Astrocyte (in vitro differentiated cells and primary cell): ENCODE data around the gene SAP30BP. TPM values are rescaled to one million over a fixed set of nuclear protein-coding genes. Genes with fewer than 3 reads are reported as not detected.
A peak's percentile ranks its signal among the peaks of the same experiment; 100 is the strongest.

Experiments used
- DNase-seq: peaks from one replicate; pipeline ENCODE4 v3.0.0-alpha.2; 2010; ENCODE audit warnings: low read depth
- FAIRE-seq: peaks from 2 replicates; lab custom pipeline; 2011; peaks lifted over from hg19 to GRCh38; lab: Jason Lieb, UNC
- H2AFZ ChIP-seq: 2 replicates; pipeline ENCODE4 v1.6.0; 2012; ENCODE audit warnings: low read depth, low read length, inconsistent platforms
- H3K27ac ChIP-seq: 2 replicates; pipeline ENCODE4 v1.5.1; 2011; ENCODE audit warnings: low read depth, low read length, inconsistent platforms
- H3K27me3 ChIP-seq: 2 replicates; pipeline ENCODE4 v1.6.0; 2011; ENCODE audit warnings: low read length, inconsistent platforms; ENCODE audit not compliant: insufficient read depth
- H3K36me3 ChIP-seq: 2 replicates; pipeline ENCODE4 v1.5.1; 2011; ENCODE audit warnings: low read length, inconsistent platforms; ENCODE audit not compliant: insufficient read depth
- H3K4me1 ChIP-seq: 2 replicates; pipeline ENCODE4 v1.5.1; 2011; ENCODE audit warnings: low read length, inconsistent platforms; ENCODE audit not compliant: insufficient read depth
- H3K4me2 ChIP-seq: 2 replicates; pipeline ENCODE4 v1.6.0; 2012; ENCODE audit warnings: low read length, inconsistent platforms
- H3K4me3 ChIP-seq: 2 replicates; pipeline ENCODE4 v1.5.1; 2011; ENCODE audit warnings: low read depth, mild to moderate bottlenecking, low read length, inconsistent platforms; ENCODE audit not compliant: insufficient read depth
- H3K79me2 ChIP-seq: 2 replicates; pipeline ENCODE4 v1.6.0; 2012; ENCODE audit warnings: mild to moderate bottlenecking, low read length, inconsistent platforms; ENCODE audit not compliant: insufficient read depth
- H3K9ac ChIP-seq: 2 replicates; pipeline ENCODE4 v1.6.0; 2012; ENCODE audit warnings: mild to moderate bottlenecking, low read length, inconsistent platforms
- H3K9me3 ChIP-seq: 2 replicates; pipeline ENCODE4 v1.5.1; 2012; ENCODE audit warnings: low read depth, mild to moderate bottlenecking, low read length, inconsistent platforms; ENCODE audit not compliant: insufficient read depth
- H4K20me1 ChIP-seq: 2 replicates; pipeline ENCODE4 v1.6.0; 2012; ENCODE audit warnings: low read length, inconsistent platforms; ENCODE audit not compliant: insufficient read depth
- H3K27ac Mint-ChIP-seq: one replicate; pipeline ENCODE4 v1.8.0; 2021; ENCODE audit warnings: mild to moderate bottlenecking, mixed read lengths; ENCODE audit not compliant: unreplicated experiment
- H3K27me3 Mint-ChIP-seq: one replicate; pipeline ENCODE4 v1.8.0; 2021; ENCODE audit warnings: low read depth, mixed read lengths; ENCODE audit not compliant: unreplicated experiment
- H3K36me3 Mint-ChIP-seq: one replicate; pipeline ENCODE4 v1.8.0; 2021; ENCODE audit warnings: low read depth, mixed read lengths; ENCODE audit not compliant: unreplicated experiment
- H3K4me1 Mint-ChIP-seq: one replicate; pipeline ENCODE4 v1.8.0; 2021; ENCODE audit warnings: low read depth, mixed read lengths; ENCODE audit not compliant: unreplicated experiment
- H3K4me3 Mint-ChIP-seq: one replicate; pipeline ENCODE4 v1.8.0; 2021; ENCODE audit warnings: mild to moderate bottlenecking, moderate library complexity, mixed read lengths; ENCODE audit not compliant: unreplicated experiment
- H3K9me3 Mint-ChIP-seq: one replicate; pipeline ENCODE4 v1.8.0; 2021; ENCODE audit warnings: mild to moderate bottlenecking, mixed read lengths; ENCODE audit not compliant: unreplicated experiment
- CTCF ChIP-seq: IDR thresholded peaks from 2 replicates; pipeline ENCODE4 v1.5.1; 2011; ENCODE audit warnings: low read depth, mild to moderate bottlenecking, inconsistent platforms, low read length, moderate library complexity; ENCODE audit not compliant: insufficient read depth
- EZH2 ChIP-seq: IDR thresholded peaks from 2 replicates; pipeline ENCODE4 v1.6.1; 2012; ENCODE audit warnings: mild to moderate bottlenecking, low read length, inconsistent platforms; ENCODE audit not compliant: insufficient read depth
- total RNA-seq: library from RNA; stranded (reverse); gene quantifications from 2 replicates; pipeline ENCODE4 v1.2.1, GENCODE V29; 2021

The SAP30BP gene
- total RNA-seq, 1 donor from 2014 or later = 99.2 TPM

GRCh38 chr17:75664099-75664549 lies 3.0 kb upstream of the SAP30BP start:
- Histone ChIP-seq H3K4me1 (peaks cover 16% of the 10 kb centered on the region), H3K36me3 (peaks cover 14% of the 10 kb centered on the region), H3K4me3 (no peak overlapping the region), H3K79me2 (peaks cover 36% of the 10 kb centered on the region), H3K27ac (no peak overlapping the region), H3K9ac (no peak overlapping the region), H2AFZ (no peak overlapping the region), H3K27me3 (no peaks in the 10 kb centered on the region), H3K9me3 (no peaks in the 10 kb centered on the region), H4K20me1 (no peaks in the 10 kb centered on the region), H3K4me2 (no peak overlapping the region)
- Mint-ChIP-seq H3K4me1 (peaks cover 13% of the 10 kb centered on the region), H3K9me3 (no peaks in the 10 kb centered on the region), H3K27ac (no peak overlapping the region), H3K4me3 (no peak overlapping the region), H3K36me3 (peaks cover 2% of the 10 kb centered on the region), H3K27me3 (no peaks in the 10 kb centered on the region)
- TF ChIP-seq EZH2 = no peak
- no peak for TF ChIP-seq CTCF
- DNase-seq = no peak
- FAIRE-seq = no peak

- peak overlapping the region; percentile 80 for H3K27ac Mint-ChIP-seq
- Histone ChIP-seq H3K27ac (no peak overlapping the region), H3K4me2 (peak overlapping the region; percentile 94), H3K9me3 (no peaks in the 10 kb centered on the region), H3K4me1 (peaks cover 16% of the 10 kb centered on the region), H4K20me1 (peaks cover 7% of the 10 kb centered on the region), H3K36me3 (peaks cover 24% of the 10 kb centered on the region), H3K9ac (peak overlapping the region; percentile 98), H3K4me3 (peak overlapping the region; percentile 96), H2AFZ (no peak overlapping the region), H3K79me2 (peaks cover 54% of the 10 kb centered on the region), H3K27me3 (no peaks in the 10 kb centered on the region)
- no peak overlapping the region for H3K4me3 Mint-ChIP-seq
- peaks cover 20% of the 10 kb centered on the region for H3K4me1 Mint-ChIP-seq
- DNase-seq = no peak
- H3K27me3 Mint-ChIP-seq = no peaks in the 10 kb centered on the region
- FAIRE-seq = no peak
- peaks cover 2% of the 10 kb centered on the region for H3K36me3 Mint-ChIP-seq
- H3K9me3 Mint-ChIP-seq = no peaks in the 10 kb centered on the region
- TF ChIP-seq CTCF (no peak), EZH2 (no peak)
Observed at GRCh38 chr17:75665981-75666380, 1.2 kb upstream of the SAP30BP start.

GRCh38 chr17:75667825-75668224 lies 687 bp downstream of the SAP30BP start:
- no peaks in the 10 kb centered on the region for H3K27me3 ChIP-seq
- no peaks in the 10 kb centered on the region for H3K9me3 ChIP-seq
- peaks cover 69% of the 10 kb centered on the region for H3K79me2 ChIP-seq
- H3K4me3 Mint-ChIP-seq = no peak overlapping the region
- H3K36me3 ChIP-seq = peaks cover 36% of the 10 kb centered on the region
- no peaks in the 10 kb centered on the region for H3K9me3 Mint-ChIP-seq
- H2AFZ ChIP-seq = peak overlapping the region; percentile 84
- no peaks in the 10 kb centered on the region for H3K27me3 Mint-ChIP-seq
- peak overlapping the region; percentile 98 for H3K9ac ChIP-seq
- peak overlapping the region; percentile 94 for H3K4me2 ChIP-seq
- peaks cover 21% of the 10 kb centered on the region for H4K20me1 ChIP-seq
- peak overlapping the region; percentile 96 for H3K27ac ChIP-seq
- FAIRE-seq = no peak
- peak overlapping the region; percentile 96 for H3K4me3 ChIP-seq
- H3K4me1 Mint-ChIP-seq = peaks cover 23% of the 10 kb centered on the region
- DNase-seq = no peak
- no peak overlapping the region for H3K27ac Mint-ChIP-seq
- peaks cover 16% of the 10 kb centered on the region for H3K4me1 ChIP-seq
- TF ChIP-seq EZH2 (no peak), CTCF (no peak)
- peaks cover 9% of the 10 kb centered on the region for H3K36me3 Mint-ChIP-seq
